Transverse colon (tissue), 4 donors: ENCODE measurements around the gene NEK3. TPM values are rescaled to one million over a fixed set of nuclear protein-coding genes. Genes with fewer than 3 reads are reported as not detected.

Experiments
- DNase-seq: peaks from one replicate; pipeline ENCODE4 v3.0.0-alpha.2; 2019
- H3K27ac ChIP-seq, 4 donors: fragments of 200-600 bp; sonication (generic); 2 replicates each; pipeline ENCODE4 v1.5.1; 2016 to 2018; ENCODE audit warnings: inconsistent platforms in 4 of 4
- H3K27me3 ChIP-seq: fragments of 200-600 bp; sonication (generic); 2 replicates; pipeline ENCODE4 v1.5.1; 2017; ENCODE audit warnings: inconsistent platforms
- H3K36me3 ChIP-seq, 4 donors: fragments of 200-600 bp; sonication (generic); 2 replicates each; pipeline ENCODE4 v1.5.1; 2017 to 2019; ENCODE audit warnings: inconsistent platforms in 4 of 4
- H3K4me1 ChIP-seq, 4 donors: fragments of 200-600 bp; sonication (generic); 2 replicates each; pipeline ENCODE4 v1.5.1; 2017 to 2020; ENCODE audit warnings: inconsistent platforms in 4 of 4
- H3K4me3 ChIP-seq, 4 donors: fragments of 200-600 bp; sonication (generic); 1 replicate in 1 of 4; 2 replicates in 3 of 4; pipeline versions ENCODE4 v1.5.1 to v1.6.1; 2017 to 2019; ENCODE audit warnings: inconsistent platforms in 4 of 4
- H3K9me3 ChIP-seq, 2 donors: fragments of 200-600 bp; sonication (generic); 2 replicates each; pipeline ENCODE4 v1.5.1; 2017 to 2019; ENCODE audit warnings: inconsistent platforms in 2 of 2
- EP300 ChIP-seq: sonication (generic); formaldehyde crosslinking; IDR thresholded peaks from one replicate; pipeline ENCODE4 v1.6.1; 2017; ENCODE audit warnings: antibody characterized with exemption, low read depth
- POLR2A ChIP-seq: fragments of 450-650 bp; IDR thresholded peaks from one replicate; pipeline ENCODE4 v1.6.1; 2016; ENCODE audit warnings: antibody characterized with exemption, mild to moderate bottlenecking, moderate library complexity
- POLR2AphosphoS5 ChIP-seq, 3 donors: sonication (generic); formaldehyde crosslinking; IDR thresholded peaks; one replicate each; pipeline ENCODE4 v1.6.1; 2016; ENCODE audit warnings: antibody characterized with exemption in 3 of 3
- WGBS, 2 donors: methylation state at CpG; one replicate each; pipeline ENCODE4 v1.1.5; 2018; ENCODE audit warnings: low coverage in 1 of 2; 5-methylcytosine and 5-hydroxymethylcytosine counted together
- in situ Hi-C, 4 donors: fragments of 200-750 bp; cut with MboI; loops; one replicate each; pipeline versions ENCODE4 v1.15.0 to v1.15.1; 2017; ENCODE audit warnings: low sequenced_read_pairs in 3 of 4, low pct_ligation_motif_present in 1 of 4, low pct_unique_long_range_greater_than_20kb in 1 of 4
- intact Hi-C: fragments of 100-400 bp; cut with DNase I; formaldehyde crosslinking; loops from one replicate; pipeline ENCODE4 v1.15.1; 2023; ENCODE audit warnings: low total_unique reads
- total RNA-seq, 4 donors: library from RNA; depleted of rRNA; stranded (reverse); fragments of >200 nt; gene quantifications; one replicate each; pipeline ENCODE4 v1.1.0, GENCODE V29; 2016
- TF ChIP-seq, protein P1 (sequence below), 5 experiments: fragments of 200-600 bp in 3 of 5; fragments of 450-650 bp in 2 of 5; sonication (generic) in 3 of 5; IDR thresholded peaks; 1 replicate in 2 of 5; 2 replicates in 3 of 5; pipeline ENCODE4 v1.5.1; 2016 to 2017; ENCODE audit warnings: antibody characterized with exemption in 5 of 5, inconsistent platforms in 3 of 5, mild to moderate bottlenecking in 2 of 5, moderate library complexity in 1 of 5

NEK3 gene
- total RNA-seq, 4 donors from 2014 or later, result 20.9 to 52.1 (median 25.7) TPM

DNA sequence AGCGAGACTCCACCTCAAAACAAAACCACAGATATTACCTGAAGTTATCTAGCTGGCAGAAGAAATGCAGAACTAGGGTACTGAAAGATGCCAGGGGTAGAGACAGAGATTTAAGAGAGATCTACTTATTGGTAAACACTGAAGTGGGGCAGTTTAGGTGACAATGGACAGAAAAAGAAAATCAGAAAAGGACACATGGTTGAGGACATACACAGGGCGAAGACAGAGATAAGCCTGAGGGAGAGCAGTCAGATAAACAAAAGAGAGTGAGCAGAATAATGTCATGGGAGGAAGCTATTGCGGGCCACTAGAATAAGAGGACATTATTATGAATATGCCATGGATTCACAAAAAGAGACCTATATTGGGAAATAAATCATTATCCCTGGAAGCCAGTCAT, 33.9 kb downstream of the NEK3 start:
- in situ Hi-C loops, result loop anchor here in 3 of 4 donors (10.0 to 25.0 kb wide), 4 partner anchors 121 to 688 kb away; partner anchors contain the start of gene DHRS12 (in 1 of the 3)
- Histone ChIP-seq H3K9me3 (no peaks in the 10 kb centered on the region), H3K27ac (no peak overlapping the region), H3K27me3 (no peaks in the 10 kb centered on the region), H3K4me1 (peaks cover 0 to 20% (median 9%) of the 10 kb centered on the region in 4 donors), H3K36me3 (no peaks in the 10 kb centered on the region), H3K4me3 (no peak overlapping the region)
- no peak for TF ChIP-seq POLR2A
- TF ChIP-seq EP300, result no peak
- TF ChIP-seq, protein P1, sequence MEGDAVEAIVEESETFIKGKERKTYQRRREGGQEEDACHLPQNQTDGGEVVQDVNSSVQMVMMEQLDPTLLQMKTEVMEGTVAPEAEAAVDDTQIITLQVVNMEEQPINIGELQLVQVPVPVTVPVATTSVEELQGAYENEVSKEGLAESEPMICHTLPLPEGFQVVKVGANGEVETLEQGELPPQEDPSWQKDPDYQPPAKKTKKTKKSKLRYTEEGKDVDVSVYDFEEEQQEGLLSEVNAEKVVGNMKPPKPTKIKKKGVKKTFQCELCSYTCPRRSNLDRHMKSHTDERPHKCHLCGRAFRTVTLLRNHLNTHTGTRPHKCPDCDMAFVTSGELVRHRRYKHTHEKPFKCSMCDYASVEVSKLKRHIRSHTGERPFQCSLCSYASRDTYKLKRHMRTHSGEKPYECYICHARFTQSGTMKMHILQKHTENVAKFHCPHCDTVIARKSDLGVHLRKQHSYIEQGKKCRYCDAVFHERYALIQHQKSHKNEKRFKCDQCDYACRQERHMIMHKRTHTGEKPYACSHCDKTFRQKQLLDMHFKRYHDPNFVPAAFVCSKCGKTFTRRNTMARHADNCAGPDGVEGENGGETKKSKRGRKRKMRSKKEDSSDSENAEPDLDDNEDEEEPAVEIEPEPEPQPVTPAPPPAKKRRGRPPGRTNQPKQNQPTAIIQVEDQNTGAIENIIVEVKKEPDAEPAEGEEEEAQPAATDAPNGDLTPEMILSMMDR (IDR thresholded peaks at IDR 0.05), result no peak
- TF ChIP-seq POLR2AphosphoS5 (IDR thresholded peaks at IDR 0.05), result no peak
- WGBS, 2 donors, result 71 to 82% methylated on average over 2 to 3 of the region's 3 CpGs
- DNase-seq, result no peak
- intact Hi-C loops, result loop anchor here (10.0 kb wide), 1 partner anchor 121 kb away; no protein-coding TSS in a partner anchor

DNA sequence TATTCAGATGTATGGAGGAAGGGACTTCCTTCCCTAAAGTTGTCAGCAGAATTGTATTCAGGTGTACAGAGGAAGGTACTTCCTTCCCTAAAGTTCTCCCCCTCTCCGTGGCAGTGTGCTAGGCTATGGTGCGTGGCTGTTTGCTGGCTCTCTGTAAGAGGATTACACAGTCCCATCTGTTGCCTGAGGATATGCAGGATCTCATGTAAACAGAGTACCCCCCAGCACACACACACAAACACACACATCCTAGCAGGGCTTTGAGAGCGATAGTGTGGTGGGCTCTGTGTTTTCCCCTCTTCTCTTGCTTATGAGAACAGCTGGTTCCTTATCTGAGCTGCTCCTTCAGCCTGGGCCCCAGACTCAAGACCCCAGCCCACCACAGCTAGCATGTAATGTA, 40.8 kb downstream of the NEK3 start:
- in situ Hi-C loops, result no loop called here

DNA sequence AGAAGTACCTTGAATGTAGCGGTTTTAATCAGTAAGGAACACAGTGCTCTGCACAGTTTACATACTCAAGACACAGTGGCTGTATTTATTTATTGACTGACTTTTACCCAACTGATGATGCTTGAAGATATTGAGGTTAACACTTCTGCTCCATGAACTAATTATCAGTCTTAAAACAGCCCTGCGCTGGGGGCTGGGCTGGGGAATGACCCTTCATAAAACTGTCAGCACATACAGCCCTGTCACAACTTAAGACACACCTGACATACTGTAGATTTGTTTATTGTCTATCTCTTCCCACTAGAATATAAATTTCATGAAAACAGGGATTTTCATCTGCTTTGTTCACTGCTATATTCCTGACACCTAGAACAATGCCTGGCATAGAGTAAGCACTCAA, 41.3 kb downstream of the NEK3 start:
- Histone ChIP-seq H3K9me3 (no peaks in the 10 kb centered on the region), H3K36me3 (no peaks in the 10 kb centered on the region), H3K27ac (no peak overlapping the region), H3K27me3 (no peaks in the 10 kb centered on the region), H3K4me1 (no peaks in the 10 kb centered on the region), H3K4me3 (no peak overlapping the region)
- intact Hi-C loops (no loop called here), in situ Hi-C loops (no loop called here)
- TF ChIP-seq POLR2A (no peak), EP300 (no peak), POLR2AphosphoS5 (IDR thresholded peaks at IDR 0.05) (no peak)
- TF ChIP-seq, protein P1 (IDR thresholded peaks at IDR 0.05), result no peak
- 83 to 88% methylated on average over 1 to 2 of the region's 2 CpGs for WGBS, 2 donors
- DNase-seq, result no peak

More for the DNA sequence above, 40.8 kb downstream of the NEK3 start:
- Histone ChIP-seq H3K27ac (no peak overlapping the region), H3K27me3 (no peaks in the 10 kb centered on the region), H3K4me3 (no peak overlapping the region), H3K9me3 (no peaks in the 10 kb centered on the region), H3K4me1 (no peaks in the 10 kb centered on the region), H3K36me3 (no peaks in the 10 kb centered on the region)
- no peak for DNase-seq
- TF ChIP-seq, protein P1 (IDR thresholded peaks at IDR 0.05), result no peak
- no peak for TF ChIP-seq EP300
- TF ChIP-seq POLR2AphosphoS5 (IDR thresholded peaks at IDR 0.05), result no peak
- TF ChIP-seq POLR2A, result no peak
- intact Hi-C loops, result no loop called here
- WGBS, 2 donors, result 43 to 80% methylated on average over 1 to 3 of the region's 3 CpGs

DNA sequence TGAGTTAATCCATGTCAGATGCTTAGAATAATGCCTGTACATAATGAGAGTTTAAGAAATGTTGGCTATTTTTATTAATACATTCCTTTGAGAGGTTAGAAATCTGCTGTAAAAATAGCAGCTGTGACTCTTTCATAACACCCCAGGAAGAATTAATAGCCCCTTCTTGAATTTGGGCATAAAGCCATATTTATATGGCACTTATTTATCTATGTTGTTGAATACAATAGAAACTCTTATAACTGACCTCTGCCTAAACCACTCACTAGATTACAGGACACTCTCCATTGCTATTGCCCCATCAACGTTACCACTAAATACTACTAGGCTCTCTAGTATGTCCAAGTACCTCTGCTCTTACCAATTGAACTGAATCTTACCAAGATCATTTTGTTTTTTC, 46.8 kb downstream of the NEK3 start:
- intact Hi-C loops, result no loop called here
- WGBS, 2 donors, result 50 to 56% methylated on average over 1 of the region's 1 CpG

More for the DNA sequence above, 46.8 kb downstream of the NEK3 start:
- no peaks in the 10 kb centered on the region for H3K27me3 ChIP-seq
- TF ChIP-seq POLR2AphosphoS5 (IDR thresholded peaks at IDR 0.05), result no peak
- TF ChIP-seq EP300, result no peak
- TF ChIP-seq, protein P1 (IDR thresholded peaks at IDR 0.05), result no peak
- no peak for TF ChIP-seq POLR2A
- no peaks in the 10 kb centered on the region for H3K9me3 ChIP-seq
- H3K4me1 ChIP-seq, result no peaks in the 10 kb centered on the region
- no peak for DNase-seq
- in situ Hi-C loops, result no loop called here
- no peaks in the 10 kb centered on the region for H3K36me3 ChIP-seq
- H3K4me3 ChIP-seq, result no peak overlapping the region
- H3K27ac ChIP-seq, result no peak overlapping the region
